Testis (tissue), 2 donors: ENCODE measurements around the gene SMIM32.

Experiments used
- POLR2A ChIP-seq: fragments of 450-650 bp; IDR thresholded peaks from one replicate; pipeline ENCODE4 v1.6.1; 2017; ENCODE audit warnings: antibody characterized with exemption, mild to moderate bottlenecking, moderate library complexity
- TF ChIP-seq, protein P1 (sequence below), 3 experiments: fragments of 450-650 bp in 2 of 3; fragments of 200-600 bp in 1 of 3; sonication (generic) in 1 of 3; IDR thresholded peaks; one replicate each; pipeline ENCODE4 v1.5.1; 2016 to 2019; ENCODE audit warnings: antibody characterized with exemption in 3 of 3, mild to moderate bottlenecking in 2 of 3, moderate library complexity in 1 of 3

DNA sequence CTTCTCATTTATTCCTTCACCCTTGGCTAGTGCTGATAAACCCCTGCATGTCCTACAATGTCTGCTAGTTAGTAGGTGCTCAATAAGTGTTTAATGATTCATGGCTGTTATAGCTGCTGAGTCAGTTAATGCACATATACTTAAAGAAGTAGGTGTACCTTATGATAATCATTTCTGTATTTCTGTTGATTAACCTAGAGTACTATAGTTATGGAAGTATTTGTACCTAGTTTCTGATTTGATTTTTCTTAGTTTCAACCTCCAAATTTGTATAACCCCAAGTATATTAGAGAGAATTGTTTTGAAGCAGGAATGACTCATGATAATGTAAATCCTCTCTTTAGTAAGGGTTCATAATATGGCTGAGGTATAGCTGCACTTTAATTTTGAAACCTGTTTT, 51.4 kb downstream of the SMIM32 start:
- TF ChIP-seq POLR2A = no peak
- TF ChIP-seq, protein P1, sequence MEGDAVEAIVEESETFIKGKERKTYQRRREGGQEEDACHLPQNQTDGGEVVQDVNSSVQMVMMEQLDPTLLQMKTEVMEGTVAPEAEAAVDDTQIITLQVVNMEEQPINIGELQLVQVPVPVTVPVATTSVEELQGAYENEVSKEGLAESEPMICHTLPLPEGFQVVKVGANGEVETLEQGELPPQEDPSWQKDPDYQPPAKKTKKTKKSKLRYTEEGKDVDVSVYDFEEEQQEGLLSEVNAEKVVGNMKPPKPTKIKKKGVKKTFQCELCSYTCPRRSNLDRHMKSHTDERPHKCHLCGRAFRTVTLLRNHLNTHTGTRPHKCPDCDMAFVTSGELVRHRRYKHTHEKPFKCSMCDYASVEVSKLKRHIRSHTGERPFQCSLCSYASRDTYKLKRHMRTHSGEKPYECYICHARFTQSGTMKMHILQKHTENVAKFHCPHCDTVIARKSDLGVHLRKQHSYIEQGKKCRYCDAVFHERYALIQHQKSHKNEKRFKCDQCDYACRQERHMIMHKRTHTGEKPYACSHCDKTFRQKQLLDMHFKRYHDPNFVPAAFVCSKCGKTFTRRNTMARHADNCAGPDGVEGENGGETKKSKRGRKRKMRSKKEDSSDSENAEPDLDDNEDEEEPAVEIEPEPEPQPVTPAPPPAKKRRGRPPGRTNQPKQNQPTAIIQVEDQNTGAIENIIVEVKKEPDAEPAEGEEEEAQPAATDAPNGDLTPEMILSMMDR (IDR thresholded peaks at IDR 0.05) = no peak
